NK-92 treated with Interleukin-12 subunit alpha and Interleukin-12 subunit beta, amount 100 ng/mL, for 24 hours (cell line): ENCODE results near the gene WDSUB1.

Source experiments
- DNase-seq: peaks from one replicate; lab custom pipeline; 2025; lab: John Stamatoyannopoulos, UW

WDSUB1 gene

DNA sequence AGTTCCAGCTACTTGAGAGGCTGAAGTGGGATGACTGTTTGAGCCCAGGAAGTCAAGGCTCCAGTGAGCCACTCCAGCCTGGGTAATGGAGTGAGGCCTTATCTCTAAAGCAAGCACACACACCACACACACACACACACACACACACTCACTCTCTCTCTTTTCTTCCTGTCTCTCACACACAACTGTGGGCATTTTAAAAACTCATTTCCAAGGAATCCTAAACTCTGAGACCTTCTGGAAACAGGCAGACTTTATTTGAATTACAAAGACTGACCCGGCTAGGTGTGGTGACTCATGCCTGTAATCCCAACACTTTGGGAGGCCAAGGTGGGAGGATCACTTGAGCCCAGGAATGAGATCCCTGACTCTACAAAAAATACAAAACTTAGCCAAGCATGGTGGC is 21.3 kb downstream of the WDSUB1 start:
- no peak for DNase-seq

DNA sequence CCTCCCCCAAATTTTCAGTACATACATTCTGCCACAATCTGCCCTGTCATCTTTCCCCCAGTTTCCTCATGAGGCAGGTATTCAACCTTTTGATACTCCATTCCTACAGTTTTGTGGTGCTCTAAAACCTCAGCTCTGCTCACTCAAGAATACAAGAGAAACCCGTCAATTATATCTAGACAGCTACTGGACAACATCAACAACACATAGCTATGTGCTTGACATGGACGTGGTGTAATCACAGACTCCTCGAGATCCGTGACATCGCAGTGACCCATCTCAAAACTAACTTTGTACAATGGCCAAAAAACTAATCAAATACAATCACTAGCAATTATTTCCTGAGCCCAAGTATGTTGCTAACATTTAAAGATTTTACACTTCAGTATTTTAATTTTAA is 23.6 kb downstream of the WDSUB1 start:
- no peak for DNase-seq

DNA sequence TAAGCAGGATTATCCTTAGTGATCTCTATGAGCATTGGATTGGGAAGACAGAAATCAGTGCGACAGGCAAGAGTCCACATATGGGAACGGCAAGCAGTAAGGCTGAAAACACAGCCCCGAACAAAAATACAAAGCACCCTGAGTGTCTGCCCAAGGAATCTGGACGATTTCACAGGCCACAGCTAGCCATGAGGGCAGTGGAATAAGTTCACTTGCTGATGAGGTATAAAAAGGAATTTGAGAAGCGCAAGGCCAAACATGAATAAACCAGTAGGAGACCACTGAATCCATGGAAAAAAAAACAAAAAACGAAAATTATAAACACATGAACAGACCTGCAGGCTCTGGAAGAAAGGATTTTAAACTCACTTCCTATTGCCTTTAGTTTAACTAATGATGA is 24.3 kb downstream of the WDSUB1 start:
- DNase-seq: no peak

DNA sequence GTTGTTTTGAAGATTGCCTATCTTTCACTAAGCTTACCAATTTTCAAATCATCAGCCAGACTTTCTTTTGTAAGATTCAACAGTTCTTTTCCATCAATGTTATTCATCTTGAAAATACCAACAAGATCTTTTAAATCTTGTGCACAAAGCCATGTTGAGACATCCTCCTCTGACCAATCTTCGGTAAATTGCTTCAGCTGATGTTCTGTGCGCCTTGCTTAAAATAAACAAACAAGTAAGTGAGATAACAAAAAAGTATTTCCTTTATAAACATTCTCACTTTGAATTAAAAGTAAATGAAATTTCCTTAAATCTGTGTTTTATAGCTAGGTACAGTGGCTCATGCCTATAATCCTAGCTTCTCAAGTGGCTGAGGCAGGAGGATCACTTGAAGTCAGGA is 30.3 kb downstream of the WDSUB1 start:
- DNase-seq: no peak

DNA sequence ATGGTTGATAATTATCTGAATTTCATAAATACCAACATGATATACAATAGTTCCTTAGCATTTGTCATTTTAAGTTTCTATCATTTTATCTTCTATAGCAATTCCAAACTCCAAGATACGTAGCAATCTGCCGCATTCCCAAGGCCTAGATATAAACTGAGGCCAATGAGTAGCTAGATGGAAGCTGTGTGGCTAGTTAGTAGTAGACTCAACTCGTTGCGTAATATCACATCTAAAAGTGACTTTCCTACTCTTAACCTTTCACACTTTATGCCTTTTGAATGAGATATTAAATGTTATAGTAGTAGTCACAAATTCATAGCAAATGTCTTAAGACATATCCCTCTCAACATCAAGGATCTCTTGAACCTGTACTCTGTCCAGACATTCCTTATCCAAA is 33.6 kb downstream of the WDSUB1 start:
- DNase-seq: no peak

DNA sequence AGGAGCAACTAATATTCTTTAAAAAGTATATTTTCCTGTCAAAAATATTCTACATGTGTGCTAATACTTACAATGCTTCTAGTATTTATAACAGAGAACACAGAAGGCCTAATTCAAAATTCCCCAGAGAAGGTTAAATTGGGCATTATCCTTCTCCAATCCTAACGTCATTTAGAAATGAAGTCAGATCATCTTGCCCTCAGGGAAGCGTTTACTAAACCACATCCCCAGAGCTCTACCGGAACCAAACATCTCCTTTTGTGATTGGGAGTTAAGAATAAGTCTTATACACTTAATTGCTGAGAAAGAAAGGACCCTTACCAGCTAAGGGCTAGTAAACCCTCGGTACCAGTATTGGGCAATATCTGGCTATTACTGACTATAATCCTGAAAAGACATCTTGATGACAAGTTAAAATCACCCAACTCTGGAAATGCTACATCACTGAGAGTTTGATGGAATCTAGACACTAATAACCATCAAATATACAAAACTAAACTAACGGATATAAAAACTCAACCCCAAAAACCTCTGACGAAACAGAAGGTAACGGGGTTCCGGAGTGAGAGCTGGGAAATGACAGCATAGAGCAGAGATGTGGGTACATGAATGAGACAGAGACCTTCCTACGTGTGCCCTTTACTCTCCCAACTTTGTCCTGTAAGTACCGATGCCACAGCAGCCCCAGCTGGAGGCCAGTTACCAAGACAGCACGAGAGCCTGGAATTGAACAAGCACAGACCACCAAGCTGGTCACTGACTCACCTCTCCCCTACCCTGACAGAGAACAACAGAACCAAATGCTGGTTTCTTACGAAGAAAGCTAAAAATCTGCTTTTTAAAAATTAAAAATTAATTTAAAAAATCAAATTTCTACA is 35.0 kb downstream of the WDSUB1 start:
- DNase-seq: no peak

DNA sequence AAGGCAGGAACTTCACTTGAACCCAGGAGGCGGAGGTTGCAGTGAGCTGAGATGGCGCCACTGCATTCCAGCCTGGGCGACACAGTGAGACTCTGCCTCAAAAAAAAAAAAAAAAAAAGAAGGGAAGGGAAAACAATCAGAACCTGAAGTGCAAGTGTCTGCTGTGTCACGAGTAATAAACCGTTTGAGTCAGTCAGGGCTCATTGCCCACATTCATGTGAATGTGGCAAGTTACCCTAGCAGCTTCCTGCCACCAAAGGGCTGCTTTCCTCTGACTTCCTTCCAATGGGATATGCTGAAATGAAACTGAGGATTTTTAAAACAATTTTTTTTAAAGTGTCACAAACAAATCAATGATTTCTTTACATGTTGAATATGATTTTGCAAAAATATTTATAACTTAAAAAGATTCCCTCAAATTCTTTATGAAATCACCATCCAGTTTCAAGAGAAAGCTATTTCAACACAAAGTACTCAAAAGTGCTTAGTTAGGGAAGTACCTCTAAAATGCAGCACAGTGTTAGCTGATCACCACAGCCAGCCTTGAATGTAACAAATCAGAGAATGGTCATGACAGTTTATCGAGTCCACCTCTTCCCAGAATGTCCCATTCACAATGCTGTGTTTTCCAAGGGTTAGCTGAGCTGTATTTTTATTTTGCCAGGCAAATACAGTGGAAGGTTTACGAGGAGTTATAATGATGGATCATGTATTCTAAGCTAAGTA is 36.4 kb downstream of the WDSUB1 start:
- DNase-seq: peak; percentile 15

DNA sequence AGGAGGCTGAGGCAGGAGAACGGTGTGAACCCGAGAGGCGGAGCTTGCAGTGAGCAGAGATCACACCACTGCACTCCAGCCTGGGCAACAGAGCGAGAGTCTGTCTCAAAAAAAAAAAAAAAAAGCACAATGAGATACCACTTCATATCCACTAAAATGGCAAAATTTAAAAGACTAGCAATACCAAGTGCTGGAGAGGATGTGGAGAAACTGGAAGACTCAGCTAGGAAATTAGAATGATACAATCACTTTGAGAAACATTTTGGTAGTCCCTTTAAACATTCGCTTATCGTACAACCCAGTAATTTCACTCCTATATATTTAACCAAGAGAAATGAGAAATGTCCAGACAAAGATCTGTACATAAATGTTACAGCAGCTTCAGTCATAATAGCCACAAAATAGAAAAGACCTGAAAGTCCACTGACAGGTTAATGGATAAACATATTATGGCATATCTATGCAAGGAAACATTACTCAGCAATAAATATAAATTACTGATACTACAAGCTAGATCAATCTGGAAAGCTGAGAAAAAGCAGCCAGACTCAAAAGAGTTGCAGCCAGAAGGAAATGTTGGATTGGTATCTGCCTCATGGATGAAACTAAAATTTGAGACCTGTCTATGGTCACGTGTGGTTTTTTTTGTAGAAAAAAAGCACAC is 40.0 kb downstream of the WDSUB1 start:
- no peak for DNase-seq

DNA sequence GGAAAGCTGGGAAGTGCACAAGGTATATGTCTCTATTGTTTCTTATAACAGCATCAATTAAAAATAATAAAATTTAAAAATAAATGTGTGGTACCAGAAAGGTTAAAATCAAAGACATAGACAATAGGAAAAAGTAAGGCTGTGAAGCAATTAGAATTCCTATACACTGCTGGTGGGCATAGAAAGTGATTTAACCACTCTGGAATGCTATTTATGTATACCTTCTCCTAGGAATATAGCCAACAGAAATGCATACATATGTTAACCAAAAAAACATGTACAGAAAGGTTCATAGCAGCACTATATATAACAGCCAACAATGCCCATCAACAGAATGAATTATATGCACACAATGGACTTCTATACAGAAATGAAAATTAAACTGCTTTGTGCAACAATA is 43.0 kb downstream of the WDSUB1 start:
- DNase-seq: no peak

DNA sequence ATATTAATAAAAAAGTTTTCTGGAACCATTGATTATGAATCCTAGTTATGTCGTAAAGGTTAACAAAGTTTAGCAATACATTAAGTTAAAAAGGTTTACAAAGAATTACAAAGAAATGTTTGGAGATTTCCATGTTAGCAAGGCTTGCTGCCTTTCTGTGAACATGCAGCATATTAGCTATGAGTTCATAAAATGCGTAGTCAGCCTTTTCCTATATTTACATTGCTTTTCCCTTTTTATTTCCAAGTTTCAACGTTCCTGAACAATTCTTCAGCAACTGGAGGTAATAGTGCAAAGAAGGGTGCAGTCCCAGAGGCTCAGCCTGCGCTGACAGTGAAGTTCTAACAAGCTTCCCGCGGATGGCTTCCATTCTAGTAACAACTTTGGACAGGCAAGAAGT is 51.6 kb downstream of the WDSUB1 start:
- no peak for DNase-seq

DNA sequence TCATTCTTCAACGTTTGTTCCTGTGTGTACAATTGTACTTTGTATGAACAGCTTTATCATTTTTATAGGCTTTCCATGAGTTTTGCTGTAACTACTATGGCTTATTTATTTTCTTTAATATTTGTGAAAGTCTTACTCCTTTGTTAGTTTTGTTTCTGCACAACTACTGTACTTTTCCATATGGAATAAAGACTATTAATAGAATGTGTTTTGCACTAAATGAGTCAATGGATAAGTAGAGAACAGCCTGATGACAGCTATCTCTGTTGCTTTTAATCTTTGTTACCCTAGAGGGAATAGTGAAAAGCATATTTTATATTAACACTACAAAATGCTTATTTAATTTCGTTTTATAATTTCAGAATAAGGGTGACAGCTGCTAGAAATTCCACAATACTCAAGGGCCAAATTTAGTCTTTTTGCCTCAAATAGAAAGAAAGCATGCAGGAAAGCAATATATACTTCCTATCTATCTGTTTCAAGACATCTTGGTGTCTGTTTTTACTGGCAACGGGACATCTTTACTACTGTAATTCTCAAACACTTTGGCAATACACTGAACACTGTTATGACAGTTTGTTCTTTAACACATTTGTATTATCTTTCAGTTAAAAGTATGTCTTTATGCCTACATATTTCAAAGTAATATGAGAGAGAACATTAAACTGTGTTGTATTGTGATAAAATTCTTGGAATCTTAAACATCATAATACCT is 53.9 kb downstream of the WDSUB1 start:
- no peak for DNase-seq

DNA sequence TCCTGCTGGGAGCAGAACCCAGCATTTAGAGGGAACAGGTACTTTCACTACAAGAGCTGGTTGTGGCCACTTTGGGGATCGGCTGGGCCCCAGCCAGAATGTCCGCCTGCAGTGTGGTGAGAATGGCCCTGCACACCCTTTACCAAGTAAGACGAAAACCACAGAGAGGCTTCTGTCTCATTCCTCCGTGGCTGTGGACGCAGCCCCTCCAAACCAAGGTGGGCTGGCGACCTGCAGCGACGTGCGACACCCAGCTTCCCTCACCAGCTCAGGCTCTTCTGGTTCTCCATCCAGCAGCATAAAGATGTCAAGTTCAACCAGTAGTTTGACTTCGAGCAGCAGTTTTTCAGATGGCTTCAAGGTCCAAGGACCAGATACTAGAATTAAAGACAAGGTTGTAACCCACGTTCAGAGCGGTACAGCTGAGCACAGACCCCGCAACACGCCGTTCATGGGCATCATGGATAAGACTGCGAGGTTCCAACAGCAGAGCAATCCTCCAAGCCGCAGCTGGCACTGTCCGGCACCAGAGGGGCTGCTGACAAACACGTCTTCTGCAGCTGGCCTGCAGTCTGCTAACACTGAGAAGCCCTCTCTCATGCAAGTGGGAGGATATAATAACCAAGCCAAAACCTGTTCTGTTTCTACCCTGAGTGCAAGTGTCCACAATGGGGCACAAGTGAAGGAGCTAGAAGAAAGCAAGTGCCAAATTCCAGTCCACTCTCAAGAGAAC is 56.2 kb downstream of the WDSUB1 start:
- DNase-seq: no peak

DNA sequence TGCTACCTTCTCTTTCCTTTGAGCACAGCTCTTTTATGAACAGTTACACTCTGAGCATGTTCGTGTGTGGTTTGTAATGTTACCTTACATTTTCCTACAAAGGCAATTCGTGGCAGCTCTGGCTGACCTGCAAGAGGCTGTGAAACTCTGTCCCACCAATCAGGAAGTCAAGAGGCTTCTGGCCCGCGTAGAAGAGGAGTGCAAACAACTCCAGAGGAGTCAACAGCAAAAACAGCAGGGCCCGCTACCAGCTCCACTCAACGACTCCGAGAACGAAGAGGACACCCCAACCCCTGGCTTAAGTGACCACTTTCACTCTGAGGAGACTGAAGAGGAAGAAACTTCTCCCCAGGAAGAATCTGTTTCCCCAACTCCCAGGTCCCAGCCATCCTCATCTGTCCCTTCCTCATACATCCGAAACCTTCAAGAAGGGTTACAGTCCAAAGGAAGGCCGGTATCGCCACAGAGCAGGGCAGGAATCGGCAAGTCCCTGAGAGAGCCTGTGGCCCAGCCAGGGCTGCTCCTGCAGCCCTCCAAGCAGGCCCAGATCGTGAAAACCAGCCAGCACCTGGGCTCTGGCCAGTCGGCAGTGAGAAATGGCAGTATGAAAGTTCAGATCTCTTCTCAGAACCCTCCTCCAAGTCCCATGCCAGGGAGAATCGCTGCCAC is 56.9 kb downstream of the WDSUB1 start:
- no peak for DNase-seq

DNA sequence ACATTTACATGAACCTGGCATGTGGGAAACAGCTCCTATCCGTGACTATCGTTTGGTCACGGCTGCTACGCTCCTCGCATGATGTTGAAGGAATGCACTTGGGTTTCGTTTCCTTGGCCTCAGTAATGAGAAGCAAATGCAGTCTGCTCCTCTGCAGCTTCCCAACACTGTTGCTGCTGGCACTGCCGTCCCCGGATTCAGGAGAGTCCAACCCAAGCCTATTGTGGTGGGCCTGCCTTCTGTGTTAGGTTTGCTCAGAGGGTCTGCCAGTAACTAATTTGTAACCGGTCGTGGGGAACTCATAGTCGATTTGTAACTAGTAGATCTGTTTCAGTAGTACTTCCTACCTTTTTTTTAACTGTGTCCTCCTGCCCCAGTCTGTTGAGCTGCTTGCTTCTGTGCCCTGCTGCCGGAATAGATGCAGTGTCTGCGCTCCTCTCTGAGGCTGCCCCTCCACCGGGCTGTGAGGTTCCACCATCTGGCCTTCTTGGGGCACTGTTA is 58.4 kb downstream of the WDSUB1 start:
- DNase-seq: no peak

DNA sequence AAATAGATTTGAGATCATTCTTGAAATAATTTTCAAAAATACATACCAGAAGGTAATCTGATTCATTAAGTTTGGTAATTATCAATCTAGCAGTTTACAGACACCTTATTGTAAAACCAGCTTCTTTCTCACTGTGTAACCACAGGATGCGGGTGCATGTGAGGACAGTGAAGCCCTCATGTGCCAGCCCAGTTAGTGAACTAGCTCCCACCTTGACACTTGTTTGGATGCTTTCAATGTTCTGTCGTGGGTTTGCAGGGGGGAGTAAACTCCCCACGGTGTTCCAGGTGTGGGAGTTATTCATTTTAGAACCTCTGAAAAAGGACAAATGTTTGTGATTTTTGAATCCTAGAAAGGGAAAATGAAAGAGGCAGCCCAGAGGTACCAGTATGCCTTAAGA is 59.0 kb downstream of the WDSUB1 start:
- peak; percentile 40 for DNase-seq

DNA sequence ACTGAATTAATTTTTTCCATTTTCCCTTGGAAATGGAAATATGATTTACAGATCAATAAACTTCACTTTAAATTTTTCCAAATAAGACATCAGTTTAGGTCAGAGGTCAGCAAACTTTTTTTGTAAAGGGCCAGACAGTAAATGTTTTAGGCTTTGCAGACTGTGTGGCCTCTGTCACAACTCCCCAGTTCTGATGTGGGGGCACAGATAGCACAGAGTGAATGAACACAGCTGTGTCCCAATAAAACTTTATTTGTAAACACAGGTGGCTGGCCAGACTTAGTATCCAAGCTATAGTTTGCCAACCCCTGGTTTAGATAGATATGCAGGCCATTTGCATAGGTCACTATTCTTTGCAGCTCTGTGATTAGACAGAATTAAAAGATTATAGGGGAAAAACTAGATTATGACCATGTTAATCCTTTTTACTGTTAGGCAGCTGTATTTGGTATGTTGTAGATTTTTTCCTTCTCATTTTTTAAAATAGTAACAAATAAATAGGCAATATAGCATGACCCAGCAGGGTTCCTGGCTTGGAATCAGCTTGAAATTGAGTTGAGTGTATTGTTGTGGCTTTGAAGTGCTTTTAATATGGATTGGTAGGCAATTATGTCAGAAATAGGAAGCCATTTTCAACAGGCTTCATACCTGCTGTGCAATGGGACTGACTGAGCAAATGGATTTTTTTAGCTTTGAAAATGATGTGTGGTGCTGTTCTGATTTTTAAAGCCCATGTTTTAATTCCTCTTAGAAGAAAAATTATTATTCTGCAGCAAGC is 59.7 kb downstream of the WDSUB1 start:
- DNase-seq: no peak

DNA sequence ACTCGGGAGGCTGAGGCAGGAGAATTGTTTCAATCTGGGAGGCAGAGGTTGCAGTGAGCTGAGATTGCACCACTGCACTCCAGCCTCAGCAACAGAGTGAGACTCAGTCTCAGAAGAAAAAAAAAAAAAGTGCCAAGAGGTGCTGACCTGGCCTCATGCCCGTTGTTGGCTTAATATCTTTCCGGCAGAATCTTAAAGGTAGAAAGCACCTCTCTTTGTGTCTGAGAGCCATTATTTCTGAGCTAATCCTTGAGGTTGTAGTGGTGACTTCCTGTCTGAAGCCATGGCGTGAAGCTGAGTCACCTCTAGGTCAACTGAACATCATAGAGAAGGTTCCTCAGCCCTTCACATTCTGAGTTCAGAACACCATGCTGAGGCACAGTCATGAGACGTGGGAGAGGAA is 60.4 kb downstream of the WDSUB1 start:
- peak; percentile 64 for DNase-seq

DNA sequence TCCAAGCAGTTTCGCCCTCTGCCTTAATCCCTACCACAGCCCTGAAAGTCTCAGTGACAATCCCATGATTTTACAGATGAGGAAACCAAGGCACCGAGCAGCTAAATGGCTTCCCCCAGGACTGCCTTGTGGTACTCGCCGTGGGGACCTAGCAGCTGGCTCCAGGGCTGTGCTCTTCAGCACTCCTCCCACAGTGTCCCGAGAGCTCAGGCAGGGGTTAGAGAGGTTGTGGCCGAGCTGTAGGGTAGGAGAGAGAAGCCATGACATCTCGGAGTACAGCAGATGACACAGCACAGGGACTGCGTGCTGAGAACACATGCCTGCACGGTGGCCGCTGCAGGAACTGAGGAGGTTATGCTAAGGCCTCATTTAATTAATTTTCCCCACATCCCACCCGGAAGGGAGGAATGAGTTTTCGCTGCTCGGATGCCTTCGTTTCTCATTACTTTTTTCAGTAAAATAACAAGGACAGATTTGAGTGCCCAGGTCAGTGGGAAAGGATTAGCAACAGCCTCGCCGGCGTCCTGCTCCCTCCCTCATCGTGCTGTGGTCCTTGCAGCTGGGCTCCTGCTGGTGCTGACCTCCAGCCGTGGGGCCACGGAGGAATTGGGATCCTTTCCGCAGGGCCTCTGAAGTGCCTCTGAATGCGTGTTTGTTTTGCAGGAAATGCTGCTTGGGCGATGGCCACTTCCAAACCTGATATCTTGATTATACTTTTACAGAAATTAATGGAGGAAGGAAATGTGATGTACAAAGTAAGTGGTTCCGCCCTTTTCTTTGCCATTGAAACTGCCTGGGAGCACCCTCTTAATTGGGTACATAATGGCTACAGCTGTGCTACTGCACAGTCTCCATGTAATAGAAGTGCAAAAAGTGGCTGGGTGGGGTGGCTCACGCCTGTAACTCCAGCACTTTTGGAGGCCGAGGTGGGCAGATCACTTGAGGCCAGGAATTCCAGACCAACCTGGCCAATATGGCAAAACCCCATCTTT is 61.2 kb downstream of the WDSUB1 start:
- no peak for DNase-seq
